ENCODE measurements around the gene CLUH.
"Not testable (repeated sequence)": the region's sequence is repeated elsewhere in the genome, so short reads cannot be mapped to it uniquely, and the experiment has no call there.

Gene CLUH

DNA sequence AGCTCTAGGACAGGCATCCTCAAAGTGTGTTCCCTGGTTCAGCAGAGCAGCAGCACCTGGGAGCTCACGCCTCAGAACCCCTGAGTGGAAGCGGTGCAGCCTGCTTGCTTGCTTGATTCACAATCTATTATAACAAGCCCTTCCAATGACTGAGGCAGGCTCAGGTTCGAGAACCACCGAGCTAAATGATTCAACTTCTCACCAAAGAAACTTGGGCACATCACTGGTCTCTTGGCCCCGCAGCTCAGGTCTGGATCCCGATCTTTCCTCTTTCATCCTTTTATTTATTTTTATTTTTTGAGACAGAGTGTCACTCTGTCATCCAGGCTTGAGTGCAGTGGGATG is 24.5 kb downstream of the CLUH start:
- no peak for DNase-seq (ENCODE audit: low spot score)

DNA sequence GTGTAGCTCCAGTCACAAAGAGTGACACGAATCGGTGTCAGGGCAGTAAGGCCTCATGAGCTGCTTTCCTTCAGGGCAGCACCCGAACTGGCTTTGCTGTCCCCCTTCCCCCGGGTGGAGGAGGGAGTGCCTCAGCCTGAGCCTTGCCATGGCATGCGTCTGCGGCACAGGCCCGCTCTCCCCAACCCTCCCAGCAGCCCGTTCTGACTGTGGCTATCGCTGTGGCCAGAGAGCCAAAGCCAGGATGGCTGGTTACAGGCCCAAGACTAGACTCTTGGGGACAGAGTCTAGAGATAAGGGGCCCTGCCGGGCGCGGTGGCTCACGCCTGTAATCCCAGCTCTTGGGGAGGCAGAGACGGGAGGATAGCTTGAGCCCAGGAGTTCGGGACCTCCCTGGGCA is 25.9 kb downstream of the CLUH start:
- no peak for DNase-seq (ENCODE audit: low spot score)

DNA sequence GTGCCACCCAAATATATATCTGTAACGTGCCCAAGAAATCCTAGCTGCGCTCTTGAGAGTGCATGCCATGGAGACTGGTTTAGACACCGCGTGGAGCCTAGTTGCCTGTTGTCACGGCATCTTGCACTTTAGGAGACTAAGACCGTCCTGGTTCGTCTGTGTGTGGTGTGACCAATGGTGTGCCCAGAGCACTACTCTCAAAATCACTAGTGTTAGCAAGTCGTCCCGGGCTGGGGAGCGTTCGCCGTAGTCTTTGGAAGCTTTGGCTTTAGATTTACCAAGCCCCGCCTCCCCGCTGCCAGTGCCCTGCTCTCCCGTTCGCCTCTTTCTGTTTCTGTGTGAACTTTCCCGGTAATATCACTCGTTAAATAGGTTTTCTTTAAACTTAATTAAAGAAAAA is 27.0 kb downstream of the CLUH start:
- DNase-seq (ENCODE audit: low spot score), result no peak

DNA sequence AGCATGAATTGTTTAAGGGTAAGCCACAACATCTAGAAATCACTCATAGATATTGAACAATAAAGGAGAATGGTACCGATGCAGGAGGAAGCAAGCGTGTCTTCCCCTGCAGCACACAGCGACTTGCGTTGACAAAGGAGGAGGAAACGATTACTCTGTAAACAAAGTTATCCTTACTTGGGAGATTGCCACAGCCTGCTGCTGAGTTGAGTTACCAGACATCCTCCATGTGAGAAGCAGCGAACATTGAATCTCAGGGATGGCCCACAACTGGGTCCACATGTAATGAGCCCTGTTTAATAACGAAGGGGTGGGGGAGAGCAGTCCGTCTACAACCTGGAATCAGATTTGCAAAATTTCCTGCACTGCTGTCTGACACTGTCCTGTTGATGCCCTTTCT is 27.7 kb downstream of the CLUH start:
- DNase-seq (ENCODE audit: low spot score), result no peak

GRCh38 chr17:2682176-2682938 is 29.2 kb downstream of the CLUH start:
- no peak for DNase-seq (ENCODE audit: low spot score)

DNA sequence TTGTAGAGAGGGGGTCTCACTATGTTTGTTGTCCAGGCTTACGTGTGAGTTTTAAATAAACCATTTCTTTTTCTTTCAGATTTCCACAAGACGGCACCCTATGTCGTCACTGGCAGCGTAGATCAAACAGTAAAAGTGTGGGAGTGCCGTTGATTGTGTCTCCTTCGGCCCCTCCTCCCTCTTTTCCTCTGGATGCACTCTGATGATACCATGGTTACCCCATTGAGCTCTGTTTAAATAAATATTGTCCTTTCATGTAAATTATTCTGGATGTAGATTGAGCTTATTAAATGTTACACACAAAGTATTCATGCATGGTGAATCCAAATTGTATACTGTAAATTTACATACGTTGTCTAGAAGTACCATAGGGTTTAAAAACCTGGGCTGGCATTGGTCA is 29.9 kb downstream of the CLUH start:
- no peak for DNase-seq (ENCODE audit: low spot score)

DNA sequence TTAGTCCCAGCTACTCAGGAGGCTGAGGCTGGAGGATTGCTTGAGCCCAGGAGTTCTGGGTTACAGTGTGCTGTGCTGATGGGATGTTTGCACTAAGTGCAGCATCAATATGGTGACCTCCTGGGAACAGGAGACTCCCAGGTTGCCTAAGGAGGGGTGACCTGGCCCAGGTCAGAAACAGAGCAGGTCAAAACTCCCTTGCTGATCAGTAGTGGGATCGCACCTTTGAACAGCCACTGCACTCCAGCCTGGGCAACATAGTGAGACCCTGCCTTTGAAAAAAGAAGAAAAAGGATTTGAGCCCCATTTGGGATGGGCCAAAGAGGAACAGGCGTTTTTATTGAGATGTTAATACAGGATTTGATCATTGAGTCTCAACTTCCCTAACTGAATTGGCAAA is 30.6 kb downstream of the CLUH start:
- no peak for DNase-seq (ENCODE audit: low spot score)

GRCh38 chr17:2679247-2679646 is 32.3 kb downstream of the CLUH start:
- DNase-seq (ENCODE audit: low spot score), result not testable (repeated sequence)

GRCh38 chr17:2672026-2672425 is 39.5 kb downstream of the CLUH start:
- DNase-seq (ENCODE audit: low spot score), result no peak

GRCh38 chr17:2660410-2660809 is 51.2 kb downstream of the CLUH start:
- DNase-seq (ENCODE audit: low spot score), result not testable (repeated sequence)

GRCh38 chr17:2659337-2659736 is 52.2 kb downstream of the CLUH start:
- DNase-seq (ENCODE audit: low spot score), result not testable (repeated sequence)

DNA sequence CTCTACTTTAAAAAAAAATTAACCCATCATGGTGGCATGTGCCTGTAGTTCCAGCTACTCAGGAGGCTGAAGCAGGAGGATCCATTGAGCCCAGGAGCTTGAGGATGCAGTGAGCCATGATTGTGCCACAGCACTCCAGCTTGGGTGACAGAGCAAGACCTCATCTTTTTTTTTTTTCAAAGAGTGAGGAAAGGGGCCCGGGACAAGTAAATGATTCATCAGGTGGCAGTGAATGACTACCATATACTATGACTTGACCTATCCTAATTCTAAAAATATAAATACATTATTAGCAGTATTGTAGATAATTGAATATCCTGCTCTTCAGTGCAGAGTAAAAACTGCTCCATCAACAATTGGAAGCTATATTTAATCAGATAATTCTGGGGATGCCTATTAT is 55.3 kb downstream of the CLUH start:
- DNase-seq (ENCODE audit: low spot score), result no peak

GRCh38 chr17:2655546-2655945 is 56.0 kb downstream of the CLUH start:
- no peak for DNase-seq (ENCODE audit: low spot score)

DNA sequence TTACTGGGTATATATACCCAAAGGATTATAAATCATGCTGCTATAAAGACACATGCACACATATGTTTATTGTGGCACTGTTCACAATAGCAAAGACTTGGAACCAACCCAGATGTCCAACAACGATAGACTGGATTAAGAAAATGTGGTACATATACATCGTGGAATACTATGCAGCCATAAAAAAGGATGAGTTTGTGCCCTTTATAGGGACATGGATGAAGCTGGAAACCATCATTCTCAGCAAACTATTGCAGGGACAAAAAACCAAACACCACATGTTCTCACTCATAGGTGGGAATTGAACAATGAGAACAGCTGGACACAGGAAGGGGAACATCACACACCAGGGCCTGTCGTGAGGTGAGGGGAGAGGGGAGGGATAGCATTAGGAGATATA is 58.7 kb downstream of the CLUH start:
- not testable (repeated sequence) for DNase-seq (ENCODE audit: low spot score)

DNA sequence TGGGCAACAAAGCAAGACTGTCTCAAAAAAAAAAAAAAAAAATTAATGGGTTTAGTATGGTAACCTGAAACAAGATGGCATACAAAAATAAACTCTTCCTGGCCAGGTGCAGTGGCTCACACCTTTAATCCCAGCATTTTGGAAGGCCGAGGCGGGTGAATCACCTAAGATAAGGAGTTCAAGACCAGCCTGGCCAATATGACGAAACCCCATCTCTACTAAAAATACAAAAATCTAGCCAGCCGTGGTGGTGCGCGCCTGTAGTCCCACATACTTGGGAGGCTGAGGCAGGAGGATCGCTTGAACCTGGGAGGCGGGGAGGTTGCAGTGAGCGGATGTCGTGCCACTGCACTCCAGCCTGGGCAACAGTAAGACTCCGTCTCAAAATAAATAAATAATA is 62.4 kb downstream of the CLUH start:
- no peak for DNase-seq (ENCODE audit: low spot score)

GRCh38 chr17:2647957-2648356 is 63.6 kb downstream of the CLUH start:
- no peak for DNase-seq (ENCODE audit: low spot score)

- DNase-seq (ENCODE audit: low spot score), result no peak
Observed at GRCh38 chr17:2644971-2645370, 66.6 kb downstream of the CLUH start.
